Measurements from ENCODE around the gene CTXN3.

- TF ChIP-seq, protein P1, sequence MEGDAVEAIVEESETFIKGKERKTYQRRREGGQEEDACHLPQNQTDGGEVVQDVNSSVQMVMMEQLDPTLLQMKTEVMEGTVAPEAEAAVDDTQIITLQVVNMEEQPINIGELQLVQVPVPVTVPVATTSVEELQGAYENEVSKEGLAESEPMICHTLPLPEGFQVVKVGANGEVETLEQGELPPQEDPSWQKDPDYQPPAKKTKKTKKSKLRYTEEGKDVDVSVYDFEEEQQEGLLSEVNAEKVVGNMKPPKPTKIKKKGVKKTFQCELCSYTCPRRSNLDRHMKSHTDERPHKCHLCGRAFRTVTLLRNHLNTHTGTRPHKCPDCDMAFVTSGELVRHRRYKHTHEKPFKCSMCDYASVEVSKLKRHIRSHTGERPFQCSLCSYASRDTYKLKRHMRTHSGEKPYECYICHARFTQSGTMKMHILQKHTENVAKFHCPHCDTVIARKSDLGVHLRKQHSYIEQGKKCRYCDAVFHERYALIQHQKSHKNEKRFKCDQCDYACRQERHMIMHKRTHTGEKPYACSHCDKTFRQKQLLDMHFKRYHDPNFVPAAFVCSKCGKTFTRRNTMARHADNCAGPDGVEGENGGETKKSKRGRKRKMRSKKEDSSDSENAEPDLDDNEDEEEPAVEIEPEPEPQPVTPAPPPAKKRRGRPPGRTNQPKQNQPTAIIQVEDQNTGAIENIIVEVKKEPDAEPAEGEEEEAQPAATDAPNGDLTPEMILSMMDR (IDR thresholded peaks at IDR 0.05), result no peak
- TF ChIP-seq POLR2A (IDR thresholded peaks at IDR 0.05) (no peak), POLR2AphosphoS5 (IDR thresholded peaks at IDR 0.05) (no peak)
These were observed 46.5 kb downstream of the CTXN3 start for GRCh38 chr5:127695346-127695745.

All from prostate gland (tissue), 2 donors.